HCT116 (cell line): ENCODE data around the gene SUPT4H1. TPM values are rescaled to one million over a fixed set of nuclear protein-coding genes. Genes with fewer than 3 reads are reported as not detected.

ENCODE experiments used
- ATF3 ChIP-seq: IDR thresholded peaks from 2 replicates; pipeline ENCODE4 v1.6.1; 2012
- CEBPB ChIP-seq: IDR thresholded peaks from 2 replicates; pipeline ENCODE4 v1.6.1; 2012; ENCODE audit warnings: low read depth
- EGR1 ChIP-seq: IDR thresholded peaks from 2 replicates; pipeline ENCODE4 v1.6.1; 2012; ENCODE audit warnings: low read depth
- EZH2 ChIP-seq: fragments of 200-600 bp; sonication (generic); IDR thresholded peaks from 2 replicates; pipeline ENCODE4 v1.6.1; 2017; ENCODE audit warnings: antibody characterized with exemption, mixed run types
- JUND ChIP-seq: IDR thresholded peaks from 2 replicates; pipeline ENCODE4 v1.6.1; 2012
- MAX ChIP-seq: IDR thresholded peaks from 2 replicates; pipeline ENCODE4 v1.6.1; 2012
- RAD21 ChIP-seq: IDR thresholded peaks from 2 replicates; pipeline ENCODE4 v1.6.1; 2012; ENCODE audit warnings: low read depth, mild to moderate bottlenecking
- REST ChIP-seq: IDR thresholded peaks from 2 replicates; pipeline ENCODE4 v1.6.1; 2012; ENCODE audit warnings: low read depth
- SIN3A ChIP-seq: IDR thresholded peaks from 2 replicates; pipeline ENCODE4 v1.6.1; 2012; ENCODE audit warnings: low read depth
- SP1 ChIP-seq: IDR thresholded peaks from 2 replicates; pipeline ENCODE4 v1.6.1; 2012; ENCODE audit warnings: low read depth
- TCF7L2 ChIP-seq: IDR thresholded peaks from 2 replicates; pipeline ENCODE4 v1.7.0; 2011; ENCODE audit warnings: borderline replicate concordance, inconsistent platforms; ENCODE audit not compliant: insufficient read depth, insufficient read length; ENCODE audit errors: extremely low read depth
- YY1 ChIP-seq: IDR thresholded peaks from 2 replicates; pipeline ENCODE4 v1.6.1; 2011; ENCODE audit warnings: low read length, low read depth, moderate library complexity, mild to moderate bottlenecking; ENCODE audit not compliant: insufficient replicate concordance; ENCODE audit errors: extremely low read depth
- total RNA-seq: library from RNA; stranded (reverse); gene quantifications from one replicate; pipeline ENCODE4 v1.2.1, GENCODE V29; 2021; ENCODE audit not compliant: unreplicated experiment

The SUPT4H1 gene
- total RNA-seq, 1 experiment from 2014 or later = 118 TPM

- TF ChIP-seq MAX (no peak; the same call in 1 of the 2 replicates), CEBPB (no peak), SIN3A (no peak), EGR1 (no peak), EZH2 (no peak), TCF7L2 (no peak), RAD21 (peak; percentile 100), SP1 (no peak), ATF3 (no peak), REST (no peak), JUND (no peak), YY1 (no peak)
- TF ChIP-seq, all 23 proteins: peak for 3
Observed at GRCh38 chr17:58317421-58318064, 34.5 kb downstream of the SUPT4H1 start (continued).
